GM12873 (cell line): ENCODE data around the gene SPACA9.

Source experiments
- CTCF ChIP-seq: IDR thresholded peaks from 2 replicates; pipeline ENCODE4 v1.5.1; 2012; ENCODE audit warnings: low read depth, mild to moderate bottlenecking, moderate library complexity, low read length, control low read depth; ENCODE audit not compliant: insufficient read depth; ENCODE audit errors: missing control alignments

SPACA9 gene

GRCh38 chr9:132855904-132856303 is 22.8 kb upstream of the SPACA9 start:
- TF ChIP-seq CTCF = no peak

- TF ChIP-seq CTCF = no peak
Measured at GRCh38 chr9:132857031-132857430, 21.7 kb upstream of the SPACA9 start.

- TF ChIP-seq CTCF = no peak
Measured at GRCh38 chr9:132857616-132858342, 20.9 kb upstream of the SPACA9 start.

GRCh38 chr9:132858751-132859150 is 19.9 kb upstream of the SPACA9 start:
- no peak for TF ChIP-seq CTCF

GRCh38 chr9:132861666-132862065 is 17.0 kb upstream of the SPACA9 start:
- TF ChIP-seq CTCF = no peak

GRCh38 chr9:132862533-132862932 is 16.2 kb upstream of the SPACA9 start:
- no peak for TF ChIP-seq CTCF

GRCh38 chr9:132863096-132863495 is 15.6 kb upstream of the SPACA9 start:
- TF ChIP-seq CTCF = no peak
